GM23338 (cell line): ENCODE results near the gene NLGN1. TPM values are rescaled to one million over a fixed set of nuclear protein-coding genes. Genes with fewer than 3 reads are reported as not detected.

Source experiments
- ATAC-seq: fragments of 200-7000 bp; cut with Tn5 transposase; 3 replicates; pipeline ENCODE4 v1.9.1; 2020
- DNase-seq: peaks from one replicate; pipeline ENCODE4 v3.0.0-alpha.2; 2015; ENCODE audit warnings: low spot score
- H2AFZ ChIP-seq: fragments of 200-600 bp; sonication (generic); 2 replicates; pipeline ENCODE4 v1.8.0; 2016; ENCODE audit warnings: antibody characterized with exemption, mild to moderate bottlenecking, moderate library complexity
- H3F3A ChIP-seq: fragments of 200-600 bp; sonication (generic); replicated peaks from 2 replicates; pipeline ENCODE4 v1.8.0; 2017; ENCODE audit warnings: antibody characterized with exemption, mixed run types, low read depth
- H3K27ac ChIP-seq: fragments of 200-600 bp; sonication (generic); 2 replicates; pipeline ENCODE4 v1.6.1; 2016; ENCODE audit warnings: low read depth
- H3K27me3 ChIP-seq: fragments of 200-600 bp; sonication (generic); 2 replicates; pipeline ENCODE4 v1.8.0; 2016; ENCODE audit warnings: mild to moderate bottlenecking, mixed run types, moderate library complexity; ENCODE audit not compliant: insufficient read depth
- H3K36me3 ChIP-seq: fragments of 200-600 bp; sonication (generic); 2 replicates; pipeline ENCODE4 v1.8.0; 2016; ENCODE audit warnings: mild to moderate bottlenecking; ENCODE audit not compliant: insufficient read depth
- H3K4me1 ChIP-seq: fragments of 200-600 bp; sonication (generic); 2 replicates; pipeline ENCODE4 v1.8.0; 2016; ENCODE audit warnings: mild to moderate bottlenecking, moderate library complexity; ENCODE audit not compliant: insufficient read depth
- H3K4me2 ChIP-seq: fragments of 200-600 bp; sonication (generic); 2 replicates; pipeline ENCODE4 v1.7.1; 2017; ENCODE audit warnings: mixed run types
- H3K4me3 ChIP-seq: fragments of 200-600 bp; sonication (generic); 2 replicates; pipeline ENCODE4 v1.6.1; 2016; ENCODE audit warnings: mixed run types
- H3K79me2 ChIP-seq: fragments of 200-600 bp; sonication (generic); replicated peaks from 2 replicates; pipeline ENCODE4 v1.8.0; 2017; ENCODE audit warnings: mild to moderate bottlenecking; ENCODE audit not compliant: insufficient read depth
- H3K9me2 ChIP-seq: fragments of 200-600 bp; sonication (generic); 2 replicates; pipeline ENCODE4 v1.8.0; 2017; ENCODE audit not compliant: insufficient read depth
- H4K20me1 ChIP-seq: fragments of 200-600 bp; sonication (generic); replicated peaks from 2 replicates; pipeline ENCODE4 v1.8.0; 2017; ENCODE audit warnings: mild to moderate bottlenecking; ENCODE audit not compliant: insufficient read depth
- H3K27ac Mint-ChIP-seq: 2 replicates; pipeline ENCODE4 v1.8.0; 2020; ENCODE audit warnings: inconsistent platforms, mild to moderate bottlenecking, moderate library complexity, mixed read lengths
- H3K27me3 Mint-ChIP-seq: 3 replicates; pipeline ENCODE4 v1.8.0; 2022; ENCODE audit warnings: low read depth, mild to moderate bottlenecking, moderate library complexity, mixed read lengths, inconsistent platforms; ENCODE audit not compliant: insufficient read depth, poor library complexity
- H3K36me3 Mint-ChIP-seq: 3 replicates; pipeline ENCODE4 v1.8.0; 2021; ENCODE audit warnings: low read depth, mild to moderate bottlenecking, inconsistent platforms, moderate library complexity, mixed read lengths
- H3K4me1 Mint-ChIP-seq: 3 replicates; pipeline ENCODE4 v1.8.0; 2020; ENCODE audit warnings: mild to moderate bottlenecking, inconsistent platforms, mixed read lengths
- H3K4me3 Mint-ChIP-seq: 3 replicates; pipeline ENCODE4 v1.8.0; 2021; ENCODE audit warnings: moderate library complexity, mild to moderate bottlenecking, inconsistent platforms, mixed read lengths
- H3K9me3 Mint-ChIP-seq: 3 replicates; pipeline ENCODE4 v1.8.0; 2020; ENCODE audit warnings: moderate library complexity, mild to moderate bottlenecking, inconsistent platforms, mixed read lengths
- CREB1 ChIP-seq: fragments of 250-450 bp; sonication (Bioruptor Pico); IDR thresholded peaks from 2 replicates; pipeline ENCODE4 v1.5.0; 2020; ENCODE audit warnings: low read depth, mild to moderate bottlenecking, moderate library complexity
- CTCF ChIP-seq, 2 experiments: fragments of 200-600 bp in 1 of 2; sonication (generic) in 1 of 2; conservative IDR thresholded peaks; 2 replicates each; pipeline versions ENCODE4 v1.5.1 to v1.6.1; 2016 to 2017; ENCODE audit warnings: antibody characterized with exemption in 2 of 2, low read depth in 2 of 2, mild to moderate bottlenecking in 2 of 2, moderate library complexity in 1 of 2
- EZH2 ChIP-seq: fragments of 200-600 bp; sonication (generic); IDR thresholded peaks from one replicate; pipeline ENCODE4 v1.8.0; 2017; ENCODE audit warnings: antibody characterized with exemption, mild to moderate bottlenecking, low read depth; ENCODE audit not compliant: unreplicated experiment
- EZH2phosphoT487 ChIP-seq: fragments of 200-600 bp; sonication (generic); IDR thresholded peaks from one replicate; pipeline ENCODE4 v1.8.1; 2018; ENCODE audit warnings: antibody characterized with exemption; ENCODE audit not compliant: unreplicated experiment
- JUNB ChIP-seq: IDR thresholded peaks from one replicate; pipeline ENCODE4 v1.6.1; 2016; ENCODE audit warnings: antibody characterized with exemption; ENCODE audit not compliant: unreplicated experiment
- NANOG ChIP-seq: IDR thresholded peaks from 2 replicates; pipeline ENCODE4 v1.6.1; 2016; ENCODE audit warnings: antibody characterized with exemption, borderline replicate concordance
- POLR2AphosphoS5 ChIP-seq: IDR thresholded peaks from 2 replicates; pipeline ENCODE4 v1.6.1; 2016; ENCODE audit warnings: antibody characterized with exemption, low read depth
- REST ChIP-seq: IDR thresholded peaks from one replicate; pipeline ENCODE4 v1.6.1; 2018; ENCODE audit warnings: antibody characterized with exemption; ENCODE audit not compliant: unreplicated experiment
- STAT1 ChIP-seq: IDR thresholded peaks from one replicate; pipeline ENCODE4 v1.6.1; 2016; ENCODE audit warnings: antibody characterized with exemption; ENCODE audit not compliant: unreplicated experiment
- ZNF114 ChIP-seq: fragments of 250-450 bp; sonication (Bioruptor Pico); IDR thresholded peaks from 2 replicates; pipeline ENCODE4 v1.5.0; 2020; ENCODE audit warnings: mild to moderate bottlenecking, moderate library complexity
- ZNF331 ChIP-seq: fragments of 250-450 bp; sonication (Bioruptor Pico); IDR thresholded peaks from 2 replicates; pipeline ENCODE4 v1.5.0; 2020; ENCODE audit warnings: low read depth, mild to moderate bottlenecking, moderate library complexity
- ZNF462 ChIP-seq: fragments of 250-450 bp; sonication (Bioruptor Pico); IDR thresholded peaks from 2 replicates; pipeline ENCODE4 v1.5.0; 2020; ENCODE audit warnings: mild to moderate bottlenecking, moderate library complexity
- polyA plus RNA-seq: library from polyadenylated mRNA; unstranded; fragments of >200 nt; fragmentation: Nextera tagmentation; extraction: Ambion mirVana; gene quantifications from 2 replicates; pipeline ENCODE4 v1.2.1, GENCODE V29; 2016
- total RNA-seq: library from RNA; depleted of rRNA; stranded (reverse); fragments of >200 nt; shearing (Covaris generic); gene quantifications from 2 replicates; pipeline ENCODE4 v1.2.3, GENCODE V29; 2014
- TF ChIP-seq, protein P1 (sequence below): IDR thresholded peaks from 2 replicates; pipeline ENCODE4 v1.6.1; 2016; ENCODE audit warnings: antibody characterized with exemption

NLGN1 gene
- total and polyA plus RNA-seq, 2 experiments from 2014 or later: 6.5 to 18.6 TPM

DNA sequence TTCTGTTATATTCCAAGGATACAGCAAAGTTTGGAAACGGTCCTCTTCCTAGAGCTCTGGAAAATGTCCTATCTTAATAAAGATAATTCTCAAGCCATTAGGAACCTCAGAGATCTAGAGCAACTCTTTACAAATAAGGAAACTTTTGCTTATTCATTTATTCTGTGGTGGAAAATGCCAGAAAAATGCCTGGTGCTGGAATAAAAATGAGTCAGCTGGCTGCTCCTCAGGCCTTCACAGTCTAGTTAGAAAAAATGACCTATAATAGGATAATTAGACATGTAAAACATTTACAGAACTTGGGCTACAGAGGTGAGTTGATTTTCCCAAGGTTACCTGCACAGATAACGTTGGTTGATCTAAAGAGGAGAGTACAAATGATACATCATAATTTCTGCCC, 372.5 kb downstream of the NLGN1 start:
- peaks cover 1% of the 10 kb centered on the region for H3K27me3 Mint-ChIP-seq
- Histone ChIP-seq H3K27me3 (no peaks in the 10 kb centered on the region), H3K4me1 (peaks cover 21% of the 10 kb centered on the region), H2AFZ (no peak overlapping the region), H3K36me3 (no peaks in the 10 kb centered on the region), H3F3A (no peaks in the 10 kb centered on the region), H3K79me2 (no peaks in the 10 kb centered on the region), H3K9me2 (peaks cover 3% of the 10 kb centered on the region; the same call in 1 of the 2 replicates), H3K4me3 (no peak overlapping the region), H4K20me1 (no peaks in the 10 kb centered on the region), H3K4me2 (no peak overlapping the region), H3K27ac (no peak overlapping the region)
- peaks cover 3% of the 10 kb centered on the region; the same call in 1 of the 3 replicates for H3K36me3 Mint-ChIP-seq
- ATAC-seq: no peak
- no peak overlapping the region for H3K27ac Mint-ChIP-seq
- peaks cover 25% of the 10 kb centered on the region for H3K4me1 Mint-ChIP-seq
- TF ChIP-seq NANOG (no peak), CREB1 (CRISPR knock-in tag) (no peak), JUNB (no peak), ZNF114 (CRISPR knock-in tag) (no peak), CTCF (conservative IDR thresholded peaks at IDR 0.05; ENCODE audit: low read depth in 2 of 2) (no peak), STAT1 (no peak), EZH2 (no peak), ZNF331 (CRISPR knock-in tag) (no peak), REST (no peak), POLR2AphosphoS5 (no peak), ZNF462 (CRISPR knock-in tag) (no peak), EZH2phosphoT487 (no peak)
- TF ChIP-seq, protein P1, sequence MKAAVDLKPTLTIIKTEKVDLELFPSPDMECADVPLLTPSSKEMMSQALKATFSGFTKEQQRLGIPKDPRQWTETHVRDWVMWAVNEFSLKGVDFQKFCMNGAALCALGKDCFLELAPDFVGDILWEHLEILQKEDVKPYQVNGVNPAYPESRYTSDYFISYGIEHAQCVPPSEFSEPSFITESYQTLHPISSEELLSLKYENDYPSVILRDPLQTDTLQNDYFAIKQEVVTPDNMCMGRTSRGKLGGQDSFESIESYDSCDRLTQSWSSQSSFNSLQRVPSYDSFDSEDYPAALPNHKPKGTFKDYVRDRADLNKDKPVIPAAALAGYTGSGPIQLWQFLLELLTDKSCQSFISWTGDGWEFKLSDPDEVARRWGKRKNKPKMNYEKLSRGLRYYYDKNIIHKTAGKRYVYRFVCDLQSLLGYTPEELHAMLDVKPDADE: no peak
- no peak for DNase-seq
- H3K9me3 Mint-ChIP-seq: no peaks in the 10 kb centered on the region
- no peak overlapping the region for H3K4me3 Mint-ChIP-seq
